AG08396 (cell line): Measurements from ENCODE around the gene CAMKMT.

Experiments
- DNase-seq: peaks from one replicate; pipeline ENCODE4 v3.0.0; 2012; ENCODE audit warnings: low spot score, mixed read lengths

The CAMKMT gene

DNA sequence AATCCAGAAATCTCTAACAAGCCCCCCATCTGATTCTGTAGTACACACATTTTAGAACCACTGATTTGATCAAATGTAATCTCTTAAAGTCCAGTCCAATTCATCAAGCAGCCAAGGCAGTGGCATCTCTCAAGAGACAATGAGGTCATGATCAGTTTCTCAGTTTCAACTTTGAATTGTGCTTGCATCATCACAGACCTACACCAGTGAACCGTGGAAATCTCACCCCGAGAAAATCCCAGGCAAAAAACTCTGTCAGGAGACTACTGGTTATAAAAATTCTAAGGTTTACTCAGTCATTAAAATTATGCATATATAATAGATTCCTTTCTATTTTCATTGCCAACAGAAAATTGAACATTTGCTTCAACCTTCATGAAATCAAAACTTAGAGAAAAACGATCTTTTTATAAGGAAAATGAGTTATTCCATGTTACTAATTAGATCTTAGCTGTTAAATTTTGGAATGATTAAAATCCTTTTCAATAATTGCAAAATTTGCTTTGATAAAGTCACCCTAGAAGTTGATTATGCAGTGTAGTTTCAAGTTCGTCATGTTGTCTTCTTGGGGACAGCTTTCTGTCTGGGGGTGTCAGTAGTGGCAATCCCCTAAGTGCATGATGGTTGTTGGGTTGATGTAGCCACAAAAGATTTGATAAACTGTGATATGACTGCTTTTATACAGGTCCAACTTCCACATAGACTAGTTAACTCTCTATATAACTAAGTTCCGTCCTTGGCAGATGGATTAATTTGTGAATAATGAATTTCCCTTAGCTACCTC, 235.0 kb downstream of the CAMKMT start:
- no peak for DNase-seq

GRCh38 chr2:44598330-44599119, 236.8 kb downstream of the CAMKMT start:
- DNase-seq, result no peak

DNA sequence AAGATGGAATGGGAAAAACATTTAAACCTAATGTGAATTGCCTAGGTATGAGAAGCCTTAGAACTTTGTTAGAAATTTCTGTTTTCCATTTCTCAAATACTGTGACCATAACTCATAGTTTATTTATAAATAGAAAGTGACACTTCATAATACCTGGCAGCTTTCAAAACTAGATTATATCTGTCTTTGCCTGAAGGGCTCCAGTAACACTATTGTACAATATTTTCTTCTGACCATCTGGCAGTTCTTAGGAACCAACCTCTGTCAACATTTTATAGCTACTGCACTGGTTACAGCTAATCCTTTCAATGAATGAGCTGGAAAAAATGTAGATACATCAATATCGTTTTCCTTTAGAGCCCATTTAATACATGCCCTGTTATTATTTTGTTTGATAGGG, 237.4 kb downstream of the CAMKMT start:
- DNase-seq, result no peak

- no peak for DNase-seq
These were observed 240.7 kb downstream of the CAMKMT start for GRCh38 chr2:44602446-44602845.

DNA sequence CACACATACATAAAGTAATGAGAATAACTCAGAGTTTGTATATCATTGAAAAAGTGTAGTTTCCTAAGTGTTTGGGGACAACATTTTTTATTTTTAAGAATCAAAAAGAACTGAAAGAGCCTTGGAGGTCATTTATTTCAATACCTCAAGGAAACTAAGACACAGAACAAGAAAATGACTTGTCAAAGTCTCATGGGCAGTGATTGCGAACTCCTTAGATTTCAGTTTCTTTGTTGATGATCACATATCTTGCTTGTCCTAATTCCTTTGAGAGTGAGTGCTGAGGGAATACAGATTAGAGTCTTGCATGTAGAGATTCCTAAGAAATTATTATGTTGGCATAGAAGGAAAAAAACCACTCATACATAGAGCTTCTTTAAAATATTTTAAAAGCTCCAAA, 243.8 kb downstream of the CAMKMT start:
- no peak for DNase-seq

DNA sequence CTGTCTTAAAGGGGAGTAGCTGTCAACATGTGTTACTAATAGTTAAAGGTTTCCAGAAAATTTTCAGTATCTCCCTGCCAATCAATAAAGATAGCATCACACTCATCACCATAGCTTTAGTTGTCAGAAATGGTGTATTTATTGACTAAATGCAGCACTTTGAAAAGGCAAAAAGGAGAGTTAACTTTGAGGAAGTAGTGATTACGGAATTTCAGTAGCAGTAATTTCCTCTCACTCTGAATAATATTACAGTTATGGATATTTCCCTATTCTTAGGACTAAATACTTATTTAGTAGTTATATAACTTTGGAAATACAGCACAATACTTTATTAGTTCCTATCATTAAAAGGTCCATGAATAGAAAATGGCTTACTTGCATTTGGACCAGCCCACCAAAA, 250.5 kb downstream of the CAMKMT start:
- no peak for DNase-seq

GRCh38 chr2:44614940-44615339, 253.2 kb downstream of the CAMKMT start:
- no peak for DNase-seq

GRCh38 chr2:44615950-44616518, 254.3 kb downstream of the CAMKMT start:
- DNase-seq, result no peak

DNA sequence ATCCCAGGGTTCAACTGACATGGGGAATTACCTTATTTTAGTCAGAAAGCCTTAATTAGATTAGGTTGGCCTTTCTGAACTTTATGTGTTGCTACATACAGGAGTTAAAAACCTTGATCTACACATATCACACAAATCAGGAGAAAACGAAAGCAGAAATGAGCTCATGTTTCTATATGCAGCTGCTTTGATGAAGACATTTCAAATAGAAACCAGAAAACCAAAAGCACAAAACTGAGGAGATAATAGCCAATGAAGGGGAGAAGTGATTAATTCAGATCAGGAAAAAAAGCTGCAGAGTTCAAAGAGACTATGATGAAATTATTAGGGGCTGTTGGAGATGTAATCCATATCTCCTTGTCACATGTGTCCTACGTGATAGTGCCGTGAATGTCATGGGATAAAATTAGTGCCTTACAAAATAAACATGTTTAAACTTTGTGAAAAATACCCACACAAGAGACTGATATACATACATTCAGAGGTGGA, 255.0 kb downstream of the CAMKMT start:
- DNase-seq, result no peak

DNA sequence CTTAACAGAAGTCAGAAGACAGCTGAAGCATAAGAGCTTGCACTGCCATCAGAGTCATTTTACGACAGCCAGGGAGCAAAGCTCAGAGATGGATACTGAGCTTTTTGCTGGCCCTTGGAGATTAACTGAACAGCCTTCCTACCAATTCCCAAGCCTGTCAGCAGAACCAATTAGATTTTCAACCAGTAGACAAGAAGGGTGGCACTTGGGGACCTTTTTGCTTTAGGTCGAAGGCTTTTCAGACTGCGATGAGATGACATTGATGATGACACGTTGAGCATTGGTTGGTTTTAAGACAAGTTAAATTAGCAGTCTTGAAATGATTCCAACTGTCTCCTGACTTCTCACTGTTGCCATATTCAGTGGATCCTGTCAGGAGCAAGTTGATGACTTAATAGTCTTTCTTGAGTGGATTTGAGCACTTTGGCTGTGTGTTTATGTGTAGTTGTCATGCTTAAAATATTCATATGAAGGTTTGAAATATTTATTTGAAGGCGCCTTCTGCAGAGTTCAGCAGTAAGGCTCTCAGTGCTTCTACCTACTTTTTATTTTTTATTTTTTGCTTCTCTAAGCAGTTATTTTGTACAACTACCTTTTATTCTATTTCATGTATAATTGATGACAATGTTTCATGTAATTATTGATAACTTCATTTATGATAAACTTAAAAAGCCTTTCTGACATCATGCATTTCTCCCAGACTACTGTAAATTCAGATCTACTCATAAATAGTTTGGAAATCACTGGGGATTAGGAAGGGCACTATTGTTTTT, 256.7 kb downstream of the CAMKMT start:
- DNase-seq, result no peak

DNA sequence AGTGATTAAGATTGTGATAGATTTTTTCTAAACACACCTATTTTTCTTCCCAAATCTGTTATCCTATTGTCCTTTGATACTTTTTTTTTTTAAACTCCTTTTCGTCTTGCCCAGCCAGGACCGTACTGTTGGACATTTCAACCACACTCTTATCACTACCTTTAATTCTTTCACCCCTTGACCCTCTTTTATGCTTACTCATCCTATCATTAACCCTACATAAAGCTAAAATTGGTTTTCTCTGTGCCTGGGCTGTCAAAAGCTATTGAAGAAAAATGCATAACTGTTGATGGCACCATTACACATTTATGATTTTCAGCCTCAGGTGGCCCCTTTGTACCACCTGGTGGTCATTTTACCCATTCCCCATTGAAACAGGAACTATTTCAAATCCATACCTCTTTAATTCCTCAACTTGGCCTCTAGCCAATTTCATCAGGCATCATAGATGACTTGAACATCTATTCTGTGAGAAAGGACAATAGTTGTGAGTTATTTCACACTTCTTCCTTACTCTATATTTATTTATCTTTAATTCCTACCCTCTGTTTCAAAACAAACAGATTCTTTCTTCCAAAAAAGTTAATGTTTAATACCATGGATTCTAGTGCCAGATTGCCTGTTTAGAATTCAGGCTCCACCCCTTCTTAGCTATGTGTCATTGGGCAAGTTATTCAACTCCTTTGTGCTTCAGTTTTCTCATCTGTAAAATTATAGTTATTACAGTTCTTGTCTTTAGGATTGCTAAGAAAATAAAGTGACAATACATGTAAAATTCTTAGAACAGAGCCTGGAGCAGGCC, 258.6 kb downstream of the CAMKMT start:
- no peak for DNase-seq

DNA sequence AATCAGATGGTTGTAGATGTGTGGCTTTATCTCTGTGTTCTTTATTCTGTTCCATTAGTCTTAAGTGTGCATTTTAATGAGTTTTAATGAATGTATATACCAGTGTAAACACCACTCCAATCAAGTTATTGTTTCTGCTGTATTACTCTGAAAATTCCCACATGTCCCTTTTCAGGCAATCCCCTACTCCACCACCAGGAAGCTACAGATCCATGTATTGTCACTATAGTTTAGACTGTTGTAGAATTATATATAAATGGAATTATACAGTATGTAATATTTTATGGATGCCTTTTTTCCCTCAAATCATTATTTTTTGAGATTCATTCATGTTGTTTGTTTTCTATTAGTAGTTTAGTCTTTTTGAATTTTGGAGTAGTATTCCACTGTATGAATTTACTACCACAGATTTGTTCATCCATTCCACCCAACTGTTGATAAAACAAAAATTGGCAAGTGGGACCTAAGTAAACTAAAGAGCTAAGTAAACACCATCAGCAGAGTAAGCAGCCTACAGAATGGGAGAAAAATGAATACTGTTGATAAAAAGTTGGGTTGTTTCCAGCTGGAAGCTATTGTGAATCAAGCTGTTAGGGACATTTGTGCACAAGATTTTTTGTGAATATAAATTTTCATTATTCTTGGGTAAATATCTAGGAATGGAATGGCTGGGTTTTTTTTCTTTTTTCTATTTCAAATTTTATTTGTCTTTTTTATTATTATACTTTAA, 262.0 kb downstream of the CAMKMT start:
- DNase-seq, result no peak

- no peak for DNase-seq
These were observed 266.6 kb downstream of the CAMKMT start for GRCh38 chr2:44628297-44628696.

DNA sequence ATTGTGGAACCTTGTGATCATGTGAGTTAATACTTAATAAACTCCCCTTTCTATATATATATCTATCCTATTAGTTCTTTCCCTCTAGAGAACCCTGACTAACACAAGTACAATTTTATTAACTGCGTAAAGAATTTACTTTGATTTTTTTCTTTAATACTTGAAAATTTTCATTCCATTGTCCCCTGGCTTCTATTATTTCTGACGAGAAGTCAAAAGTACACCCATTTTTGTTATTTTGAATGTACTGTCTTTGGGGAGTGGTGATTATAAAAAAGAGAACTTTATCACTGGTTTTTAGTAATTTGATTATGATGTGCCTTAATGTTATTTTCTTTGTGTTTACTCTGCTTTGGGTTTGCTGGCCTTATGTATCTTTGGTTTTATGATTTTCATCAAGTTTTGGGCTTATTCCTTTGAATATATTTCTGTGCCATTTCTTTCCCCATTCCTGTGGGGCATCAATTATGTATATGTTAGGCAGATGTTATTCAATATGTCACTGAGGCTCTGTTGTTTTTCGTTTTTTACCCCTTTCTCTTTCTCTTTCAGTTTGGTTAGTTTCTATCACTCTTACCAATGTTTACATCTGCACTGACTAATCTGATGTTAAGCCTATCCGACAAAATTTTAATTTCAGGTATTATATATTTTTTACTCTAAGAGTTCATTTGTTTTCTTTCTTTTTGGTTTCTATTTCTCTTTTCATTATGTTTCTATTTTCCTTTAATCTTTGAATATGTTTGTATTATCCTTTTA, 271.4 kb downstream of the CAMKMT start:
- no peak for DNase-seq

- no peak for DNase-seq
These were observed 274.0 kb downstream of the CAMKMT start for GRCh38 chr2:44635725-44636124.

- DNase-seq, result no peak
These were observed 276.9 kb downstream of the CAMKMT start for GRCh38 chr2:44638649-44639048.

DNA sequence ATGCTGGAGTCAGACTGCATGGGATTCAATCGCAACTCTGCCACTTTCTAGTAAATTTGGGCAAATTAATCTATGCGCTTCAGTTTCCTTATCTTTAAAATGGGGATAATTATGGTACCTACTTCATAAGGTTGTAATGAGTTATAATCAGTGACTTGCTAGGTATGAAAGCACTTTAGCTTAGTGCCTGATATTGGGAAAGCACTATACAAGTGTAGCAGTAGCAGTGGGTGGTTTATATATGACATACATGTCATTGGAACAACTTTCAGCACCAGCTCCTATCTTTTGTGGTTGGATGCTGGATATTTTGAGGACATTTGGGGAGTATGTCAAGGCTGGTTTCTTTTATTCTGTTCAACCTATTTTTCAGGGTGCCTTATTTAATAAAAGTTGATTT, 277.7 kb downstream of the CAMKMT start:
- no peak for DNase-seq

- DNase-seq, result no peak
These were observed 280.5 kb downstream of the CAMKMT start for GRCh38 chr2:44642123-44642857.

DNA sequence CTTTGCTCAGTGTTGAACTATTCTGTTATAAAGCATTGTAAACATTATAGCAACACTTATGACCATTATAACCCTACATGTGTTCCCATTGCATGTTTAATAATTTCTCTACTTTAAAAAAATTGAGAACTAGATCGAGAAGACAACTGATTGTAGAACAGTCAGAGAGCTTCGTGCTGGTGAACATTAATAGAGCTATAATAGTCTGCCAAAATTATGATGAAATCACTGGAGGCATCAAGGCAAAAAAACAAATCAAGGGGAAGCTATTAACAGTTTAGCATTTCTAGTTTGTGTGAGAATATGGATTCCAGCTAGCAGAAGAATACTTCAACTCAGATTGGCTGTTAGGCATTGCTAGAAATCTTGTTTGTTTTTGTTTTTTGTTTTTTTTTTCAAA, 284.2 kb downstream of the CAMKMT start:
- no peak for DNase-seq
